HG02885 (cell line): ENCODE measurements around the gene HNMT.
"Not testable (repeated sequence)": the region's sequence is repeated elsewhere in the genome, so short reads cannot be mapped to it uniquely, and the experiment has no call there.

Experiments
- ATAC-seq: cut with Tn5 transposase; IDR thresholded peaks from one replicate; pipeline ENCODE4 v1.9.1; 2021; ENCODE audit warnings: mild to moderate bottlenecking; ENCODE audit not compliant: unreplicated experiment, poor library complexity

HNMT gene

GRCh38 chr2:138035608-138036217 lies 71.4 kb downstream of the HNMT start:
- no peak for ATAC-seq

- no peak for ATAC-seq
Measured at GRCh38 chr2:138036522-138036921, 72.2 kb downstream of the HNMT start.

GRCh38 chr2:138037090-138037489 lies 72.8 kb downstream of the HNMT start:
- no peak for ATAC-seq

- no peak for ATAC-seq
Measured at GRCh38 chr2:138040616-138041015, 76.3 kb downstream of the HNMT start.

- no peak for ATAC-seq
Measured at GRCh38 chr2:138042311-138042710, 78.0 kb downstream of the HNMT start.

- not testable (repeated sequence) for ATAC-seq
Measured at GRCh38 chr2:138043588-138043987, 79.3 kb downstream of the HNMT start.

GRCh38 chr2:138058427-138058826 lies 94.2 kb downstream of the HNMT start:
- no peak for ATAC-seq

- ATAC-seq: no peak
Measured at GRCh38 chr2:138059487-138060300, 95.4 kb downstream of the HNMT start.

- no peak for ATAC-seq
Measured at GRCh38 chr2:138060301-138060635, 96.0 kb downstream of the HNMT start.

GRCh38 chr2:138061961-138062360 lies 97.7 kb downstream of the HNMT start:
- ATAC-seq: no peak

- ATAC-seq: no peak
Measured at GRCh38 chr2:138063181-138063580, 98.9 kb downstream of the HNMT start.
